Measurements from ENCODE around the gene PLBD2. TPM values are rescaled to one million over a fixed set of nuclear protein-coding genes. Genes with fewer than 3 reads are reported as not detected.

Gene PLBD2
- total and polyA plus RNA-seq, 10 of the 15 experiments (the other 5 are each of a cell fraction or from before 2014, with no cell fraction given), result 1.4 to 16.6 (median 5.9) TPM

DNA sequence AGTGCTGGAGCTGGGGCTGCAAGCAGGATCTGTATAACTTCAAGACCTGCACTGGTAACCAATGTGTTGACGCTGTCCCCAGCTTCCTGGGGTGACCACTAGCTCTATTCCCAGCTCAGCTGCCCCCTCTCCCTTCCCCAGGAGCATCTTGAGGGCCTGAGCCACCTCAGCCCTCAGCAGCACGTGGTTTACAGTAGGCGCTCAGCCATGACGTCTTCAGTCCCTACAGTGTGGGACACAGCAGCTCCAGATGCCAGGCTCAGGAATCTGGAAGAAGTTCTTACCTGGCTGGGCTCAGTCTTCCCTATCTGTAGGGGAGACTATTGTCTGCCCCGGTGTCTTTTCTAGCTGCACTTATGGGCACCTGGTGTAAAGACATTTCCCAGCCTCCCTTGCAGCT lies 36.7 kb downstream of the PLBD2 start (continued):
- TF ChIP-seq, protein P1, sequence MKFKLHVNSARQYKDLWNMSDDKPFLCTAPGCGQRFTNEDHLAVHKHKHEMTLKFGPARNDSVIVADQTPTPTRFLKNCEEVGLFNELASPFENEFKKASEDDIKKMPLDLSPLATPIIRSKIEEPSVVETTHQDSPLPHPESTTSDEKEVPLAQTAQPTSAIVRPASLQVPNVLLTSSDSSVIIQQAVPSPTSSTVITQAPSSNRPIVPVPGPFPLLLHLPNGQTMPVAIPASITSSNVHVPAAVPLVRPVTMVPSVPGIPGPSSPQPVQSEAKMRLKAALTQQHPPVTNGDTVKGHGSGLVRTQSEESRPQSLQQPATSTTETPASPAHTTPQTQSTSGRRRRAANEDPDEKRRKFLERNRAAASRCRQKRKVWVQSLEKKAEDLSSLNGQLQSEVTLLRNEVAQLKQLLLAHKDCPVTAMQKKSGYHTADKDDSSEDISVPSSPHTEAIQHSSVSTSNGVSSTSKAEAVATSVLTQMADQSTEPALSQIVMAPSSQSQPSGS (IDR thresholded peaks at IDR 0.05; ENCODE audit: low read length), result no peak
- TF ChIP-seq ZZZ3 (IDR thresholded peaks at IDR 0.05; ENCODE audit: control insufficient read depth, insufficient read length, low read depth) (no peak), POU2F2 (IDR thresholded peaks at IDR 0.05; ENCODE audit: borderline replicate concordance, low read depth, low read length) (no peak), IKZF2 (IDR thresholded peaks at IDR 0.05) (no peak)
- TF ChIP-seq, protein P2, sequence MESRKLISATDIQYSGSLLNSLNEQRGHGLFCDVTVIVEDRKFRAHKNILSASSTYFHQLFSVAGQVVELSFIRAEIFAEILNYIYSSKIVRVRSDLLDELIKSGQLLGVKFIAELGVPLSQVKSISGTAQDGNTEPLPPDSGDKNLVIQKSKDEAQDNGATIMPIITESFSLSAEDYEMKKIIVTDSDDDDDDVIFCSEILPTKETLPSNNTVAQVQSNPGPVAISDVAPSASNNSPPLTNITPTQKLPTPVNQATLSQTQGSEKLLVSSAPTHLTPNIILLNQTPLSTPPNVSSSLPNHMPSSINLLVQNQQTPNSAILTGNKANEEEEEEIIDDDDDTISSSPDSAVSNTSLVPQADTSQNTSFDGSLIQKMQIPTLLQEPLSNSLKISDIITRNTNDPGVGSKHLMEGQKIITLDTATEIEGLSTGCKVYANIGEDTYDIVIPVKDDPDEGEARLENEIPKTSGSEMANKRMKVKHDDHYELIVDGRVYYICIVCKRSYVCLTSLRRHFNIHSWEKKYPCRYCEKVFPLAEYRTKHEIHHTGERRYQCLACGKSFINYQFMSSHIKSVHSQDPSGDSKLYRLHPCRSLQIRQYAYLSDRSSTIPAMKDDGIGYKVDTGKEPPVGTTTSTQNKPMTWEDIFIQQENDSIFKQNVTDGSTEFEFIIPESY (IDR thresholded peaks at IDR 0.05), result no peak

DNA sequence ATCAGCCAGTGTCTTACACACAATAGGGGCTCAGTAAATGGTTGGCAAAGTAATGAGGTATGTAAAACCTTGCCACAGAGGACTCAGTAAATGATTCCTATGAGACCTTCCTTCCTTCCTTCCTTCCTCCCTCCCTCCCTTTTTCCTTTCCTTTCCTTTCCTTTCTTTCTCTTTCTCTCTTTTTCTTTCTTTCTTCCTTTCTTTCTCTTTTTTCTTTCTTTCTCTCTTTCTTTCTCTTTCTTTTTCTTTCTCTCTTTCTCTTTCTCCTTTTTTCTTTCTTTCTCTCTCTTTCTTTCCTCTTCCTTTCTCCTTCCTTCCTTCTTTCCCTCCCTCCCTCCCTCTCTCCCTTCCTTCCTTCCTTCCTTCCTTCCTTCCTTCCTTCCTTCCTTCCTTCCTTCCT lies 37.8 kb downstream of the PLBD2 start:
- no peaks in the 10 kb centered on the region for H3K36me3 ChIP-seq (ENCODE audit: control insufficient read depth in 2 of 2, insufficient read depth in 2 of 2, low read length in 1 of 2)
- H3K9me3 ChIP-seq (replicated peaks; ENCODE audit: control insufficient read depth, insufficient read depth, low read length), result no peaks in the 10 kb centered on the region
- no peaks in the 10 kb centered on the region for H3K27me3 ChIP-seq (replicated peaks in 1 of 2; ENCODE audit: control insufficient read depth in 2 of 2, insufficient read depth in 2 of 2, low read length in 1 of 2)
- ChIA-PET CTCF (no interaction called here), RAD21 (ENCODE audit: unreplicated experiment) (no interaction called here), SMC1A (ENCODE audit: uncharacterized antibody, unreplicated experiment) (no interaction called here), POLR2A (no interaction called here)
- no TSS peak for BruUV-seq (replicated peaks)
- no peak overlapping the region for H3K9ac ChIP-seq (ENCODE audit: control insufficient read depth, insufficient read depth, low read length)
- FAIRE-seq, result no peak
- no peak overlapping the region for H2AFZ ChIP-seq (ENCODE audit: control insufficient read depth, low read depth, low read length)
- H3K27ac ChIP-seq (ENCODE audit: control insufficient read depth, insufficient read depth), result no peak overlapping the region
- H3K79me2 ChIP-seq (ENCODE audit: control insufficient read depth, insufficient read depth, low read length), result no peaks in the 10 kb centered on the region
- no peak overlapping the region for H3K4me3 ChIP-seq
- H3K4me2 ChIP-seq (ENCODE audit: control insufficient read depth, insufficient read depth), result no peak overlapping the region
- ATAC-seq, result no peak
- intact Hi-C loops (cut with micrococcal nuclease; ENCODE audit: unreplicated experiment), result no loop called here
- H4K20me1 ChIP-seq (ENCODE audit: control insufficient read depth, insufficient read depth), result no peaks in the 10 kb centered on the region
- DNase-seq (ENCODE audit: low read depth, low spot score), result no peak
- no peaks in the 10 kb centered on the region; the same call in 1 of the 2 replicates for H3K4me1 ChIP-seq (ENCODE audit: control insufficient read depth, insufficient read depth, low read length)
- in situ Hi-C loops (cut with MboI), result no loop called here
- no peak for TF ChIP-seq JUND (IDR thresholded peaks at IDR 0.05; ENCODE audit: low read depth, low read length)

Data from GM12878 (cell line).